GM12892 (cell line): ENCODE data around the gene BCAN.

Experiments used
- POLR2AphosphoS5 ChIP-seq: IDR thresholded peaks from 2 replicates; pipeline ENCODE4 v1.6.1; 2011; ENCODE audit warnings: low read depth, low read length, control low read depth
- TAF1 ChIP-seq: IDR thresholded peaks from 2 replicates; pipeline ENCODE4 v1.6.1; 2011; ENCODE audit warnings: low read depth, mild to moderate bottlenecking, control low read depth, low read length, borderline replicate concordance

DNA sequence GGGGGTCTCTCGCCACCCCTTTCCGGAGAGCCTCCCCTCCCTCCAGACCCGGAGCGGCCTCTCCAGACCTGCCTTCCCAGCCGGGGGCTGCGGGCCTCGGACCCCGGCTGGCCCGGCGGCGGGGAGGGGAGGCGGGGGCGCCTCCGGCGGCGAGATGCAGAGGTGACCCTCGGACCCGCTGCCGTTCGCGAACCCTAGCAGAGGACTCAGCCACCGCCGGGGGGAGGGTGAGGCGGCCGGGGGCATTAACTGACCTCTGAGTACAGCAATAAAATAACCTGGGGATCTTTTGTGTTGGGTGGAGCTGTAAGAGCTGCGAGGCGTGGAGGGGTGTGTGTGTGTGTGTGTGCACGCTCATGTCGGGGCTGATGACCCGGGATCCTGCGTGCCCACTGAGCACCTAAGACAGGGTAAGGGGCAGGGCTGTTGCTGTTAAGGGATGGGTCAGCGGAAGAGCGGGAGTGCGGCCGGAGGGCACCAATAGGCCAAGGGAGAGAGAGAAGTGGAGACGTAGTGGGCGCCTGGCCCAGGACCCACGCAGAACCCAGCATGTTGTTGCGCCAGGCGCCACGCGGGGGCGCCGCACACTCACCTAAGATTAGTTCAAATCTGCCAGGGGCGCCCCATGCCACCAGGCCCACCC, 16.4 kb upstream of the BCAN start:
- no peak for TF ChIP-seq TAF1
- TF ChIP-seq POLR2AphosphoS5 = no peak
